GM18867 (cell line): ENCODE data around the gene AKR1A1.
A peak's percentile ranks its signal among the peaks of the same experiment; 100 is the strongest.
"Not testable (repeated sequence)": the region's sequence is repeated elsewhere in the genome, so short reads cannot be mapped to it uniquely, and the experiment has no call there.

Source experiments
- ATAC-seq: cut with Tn5 transposase; IDR thresholded peaks from one replicate; pipeline ENCODE4 v1.9.1; 2021; ENCODE audit warnings: mild to moderate bottlenecking, moderate library complexity; ENCODE audit not compliant: unreplicated experiment

Gene AKR1A1

GRCh38 chr1:45569571-45569961 is 18.9 kb downstream of the AKR1A1 start:
- ATAC-seq: no peak

GRCh38 chr1:45569962-45570581 is 19.4 kb downstream of the AKR1A1 start:
- peak; percentile 42 for ATAC-seq

- no peak for ATAC-seq
Observed at GRCh38 chr1:45570631-45571030, 20.0 kb downstream of the AKR1A1 start.

- no peak for ATAC-seq
Observed at GRCh38 chr1:45573231-45573804, 22.7 kb downstream of the AKR1A1 start.

GRCh38 chr1:45574105-45574626 is 23.5 kb downstream of the AKR1A1 start:
- ATAC-seq: no peak

GRCh38 chr1:45583264-45583665 is 32.6 kb downstream of the AKR1A1 start:
- ATAC-seq: peak; percentile 74

- peak; percentile 46 for ATAC-seq
Observed at GRCh38 chr1:45583666-45584350, 33.2 kb downstream of the AKR1A1 start, which contains the start of gene NASP. Gene NASP, plus strand, starts transcription at chr1:45584041. Its CDS starts 106 bp downstream, at chr1:45584147.

- peak; percentile 25 for ATAC-seq
Observed at GRCh38 chr1:45584351-45585109, 33.9 kb downstream of the AKR1A1 start.

GRCh38 chr1:45585110-45585426 is 34.4 kb downstream of the AKR1A1 start:
- no peak for ATAC-seq

GRCh38 chr1:45585496-45586075 is 35.0 kb downstream of the AKR1A1 start:
- no peak for ATAC-seq

GRCh38 chr1:45586769-45587168 is 36.1 kb downstream of the AKR1A1 start:
- no peak for ATAC-seq

GRCh38 chr1:45589861-45590260 is 39.2 kb downstream of the AKR1A1 start:
- ATAC-seq: no peak

- no peak for ATAC-seq
Observed at GRCh38 chr1:45594412-45594811, 43.8 kb downstream of the AKR1A1 start.

GRCh38 chr1:45596765-45597164 is 46.1 kb downstream of the AKR1A1 start:
- not testable (repeated sequence) for ATAC-seq

- ATAC-seq: no peak
Observed at GRCh38 chr1:45604239-45604638, 53.6 kb downstream of the AKR1A1 start.

- no peak for ATAC-seq
Observed at GRCh38 chr1:45607404-45608074, 56.9 kb downstream of the AKR1A1 start.

GRCh38 chr1:45608175-45609156 is 57.8 kb downstream of the AKR1A1 start:
- no peak for ATAC-seq

GRCh38 chr1:45610589-45611226 is 60.1 kb downstream of the AKR1A1 start:
- ATAC-seq: no peak
